NCI-H1436 (cell line): ENCODE data around the gene GAGE10.
A peak's percentile ranks its signal among the peaks of the same experiment; 100 is the strongest.

Experiments used
- DNase-seq: peaks from one replicate; lab custom pipeline; 2025; lab: John Stamatoyannopoulos, UW

GAGE10 gene

GRCh38 chrX:49303346-49303745, at the start of gene GAGE10:
Gene GAGE10, plus strand, starts transcription at chrX:49303646. Its CDS starts 1,214 bp downstream, at chrX:49304860.
- no peak for DNase-seq

- DNase-seq, result no peak
Measured at GRCh38 chrX:49254639-49255038, 48.8 kb upstream of the GAGE10 start.

- no peak for DNase-seq
Measured at GRCh38 chrX:49256268-49256995, 47.0 kb upstream of the GAGE10 start.

- DNase-seq, result no peak
Measured at GRCh38 chrX:49257074-49257790, 46.2 kb upstream of the GAGE10 start.

- no peak for DNase-seq
Measured at GRCh38 chrX:49257846-49258748, 45.3 kb upstream of the GAGE10 start.

- no peak for DNase-seq
Measured at GRCh38 chrX:49258749-49259124, 44.7 kb upstream of the GAGE10 start.

GRCh38 chrX:49260221-49260985, 43.0 kb upstream of the GAGE10 start:
- DNase-seq, result no peak

GRCh38 chrX:49262603-49263002, 40.8 kb upstream of the GAGE10 start:
- no peak for DNase-seq

GRCh38 chrX:49263631-49264030, 39.8 kb upstream of the GAGE10 start:
- DNase-seq, result no peak

- no peak for DNase-seq
Measured at GRCh38 chrX:49264460-49264859, 39.0 kb upstream of the GAGE10 start, which contains the start of gene FOXP3. Gene FOXP3, minus strand, starts transcription at chrX:49264710. Its CDS starts 6,205 bp downstream, at chrX:49258505.

GRCh38 chrX:49266523-49267445, 36.7 kb upstream of the GAGE10 start:
- no peak for DNase-seq

GRCh38 chrX:49268702-49269009, 34.8 kb upstream of the GAGE10 start:
- no peak for DNase-seq

- peak; percentile 92 for DNase-seq
Measured at GRCh38 chrX:49269010-49269766, 34.3 kb upstream of the GAGE10 start.

GRCh38 chrX:49269767-49270248, 33.6 kb upstream of the GAGE10 start, which contains the start of gene PPP1R3F:
Gene PPP1R3F, plus strand, starts transcription at chrX:49269793. Its CDS starts 77 bp downstream, at chrX:49269870.
- DNase-seq, result no peak

- DNase-seq, result no peak
Measured at GRCh38 chrX:49270249-49270921, 33.1 kb upstream of the GAGE10 start.

GRCh38 chrX:49271341-49271740, 32.1 kb upstream of the GAGE10 start:
- no peak for DNase-seq

- DNase-seq, result no peak
Measured at GRCh38 chrX:49272421-49272820, 31.0 kb upstream of the GAGE10 start.

- DNase-seq, result no peak
Measured at GRCh38 chrX:49273181-49273727, 30.2 kb upstream of the GAGE10 start.

- DNase-seq, result no peak
Measured at GRCh38 chrX:49276207-49276606, 27.2 kb upstream of the GAGE10 start.
